Kidney (tissue), 14 donors: ENCODE data around the gene LCN6. TPM values are rescaled to one million over a fixed set of nuclear protein-coding genes. Genes with fewer than 3 reads are reported as not detected.
"Not testable (repeated sequence)": the region's sequence is repeated elsewhere in the genome, so short reads cannot be mapped to it uniquely, and the experiment has no call there.

Experiments used
- DNase-seq, 5 donors: peaks; one replicate each; pipeline ENCODE4 v3.0.0-alpha.2; 2013 to 2020
- FAIRE-seq: peaks from 2 replicates; lab custom pipeline; 2012; peaks lifted over from hg19 to GRCh38; lab: Jason Lieb, UNC
- H3K27ac ChIP-seq, 2 donors: one replicate each; pipeline ENCODE4 v1.7.0; 2013; ENCODE audit warnings: low read depth in 2 of 2, low read length in 2 of 2, inconsistent platforms in 1 of 2
- H3K27me3 ChIP-seq: one replicate; pipeline ENCODE4 v1.7.1; 2013; ENCODE audit warnings: low read length, inconsistent platforms; ENCODE audit not compliant: control insufficient read depth, insufficient read depth
- H3K36me3 ChIP-seq, 3 donors: one replicate each; pipeline versions ENCODE4 v1.7.0 to v1.7.1; 2013; ENCODE audit warnings: low read length in 3 of 3, control low read depth in 1 of 3, inconsistent platforms in 1 of 3; ENCODE audit not compliant: insufficient read depth in 3 of 3, control insufficient read depth in 2 of 3
- H3K4me1 ChIP-seq, 3 donors: one replicate each; pipeline versions ENCODE4 v1.7.0 to v1.7.1; 2013; ENCODE audit warnings: low read length in 3 of 3, inconsistent platforms in 1 of 3, low read depth in 1 of 3; ENCODE audit not compliant: control insufficient read depth in 2 of 3, insufficient read depth in 2 of 3
- H3K4me3 ChIP-seq, 3 donors: one replicate each; pipeline versions ENCODE4 v1.7.0 to v1.8.1; 2013; ENCODE audit warnings: low read length in 3 of 3, control low read depth in 1 of 3, inconsistent platforms in 1 of 3
- H3K9ac ChIP-seq, 3 donors: one replicate each; pipeline versions ENCODE4 v1.7.0 to v1.7.1; 2013; ENCODE audit warnings: low read length in 3 of 3, control low read depth in 1 of 3, inconsistent platforms in 1 of 3
- H3K9me3 ChIP-seq, 3 donors: one replicate each; pipeline versions ENCODE4 v1.7.0 to v1.7.1; 2013; ENCODE audit warnings: low read length in 3 of 3, control low read depth in 1 of 3, inconsistent platforms in 1 of 3; ENCODE audit not compliant: control insufficient read depth in 2 of 3, insufficient read depth in 1 of 3
- CTCF ChIP-seq: IDR thresholded peaks from 3 replicates; pipeline ENCODE4 v1.5.1; 2012; ENCODE audit warnings: mild to moderate bottlenecking, moderate library complexity, borderline replicate concordance; ENCODE audit not compliant: insufficient read depth; ENCODE audit errors: extremely low read depth
- intact Hi-C: fragments of 100-400 bp; cut with DNase I; formaldehyde crosslinking; loops from one replicate; pipeline ENCODE4 v1.11.1; 2022
- polyA plus RNA-seq: library from polyadenylated mRNA; stranded (reverse); fragments of 350-450 nt; fragmentation: Illumina TruSeq; extraction: RNeasy Lipid Tissue Mini Kit (QIAGEN cat#74804); gene quantifications from one replicate; pipeline ENCODE4 v1.2.3, GENCODE V29; 2014; ENCODE audit warnings: low read depth, low replicate concordance; ENCODE audit not compliant: insufficient read depth
- total RNA-seq: library from RNA; stranded (reverse); fragmentation: NEBNext Ultra II Directional; extraction: Animal tissue kit (Norgen Biotek cat#: 25700); gene quantifications from one replicate; pipeline ENCODE4 v1.2.1, GENCODE V29; 2021
- donor health status: control.
- donor health status: control.
- donor health status: control.
- donor health status: control.
- donor health status: control.
- donor health status: DM: yes; HTN: yes; CAD: no.
- donor health status: Normal renal cell carcinoma (clear cell type).

LCN6 gene
- total and polyA plus RNA-seq, 2 donors from 2014 or later = 16.0 TPM; not detected in 1

- peak overlapping the region; percentile 26 to 53 (median 34) for H3K4me3 ChIP-seq
- TF ChIP-seq CTCF = no peak
- no peak for FAIRE-seq
- intact Hi-C loops = no loop called here
- H3K4me1 ChIP-seq = peaks cover 0 to 24% (median 0%) of the 10 kb centered on the region in 3 donors
- peak overlapping the region; percentile 23 to 57 for H3K27ac ChIP-seq
- no peaks in the 10 kb centered on the region for H3K36me3 ChIP-seq
- peak overlapping the region in 2 of 3 donors; percentile 16 to 19 for H3K9ac ChIP-seq
- H3K27me3 ChIP-seq = no peaks in the 10 kb centered on the region
- no peaks in the 10 kb centered on the region for H3K9me3 ChIP-seq
- DNase-seq = peak in 1 of 5 donors; percentile 84
These were observed 35.4 kb downstream of the LCN6 start for GRCh38 chr9:136712690-136713544.

DNA sequence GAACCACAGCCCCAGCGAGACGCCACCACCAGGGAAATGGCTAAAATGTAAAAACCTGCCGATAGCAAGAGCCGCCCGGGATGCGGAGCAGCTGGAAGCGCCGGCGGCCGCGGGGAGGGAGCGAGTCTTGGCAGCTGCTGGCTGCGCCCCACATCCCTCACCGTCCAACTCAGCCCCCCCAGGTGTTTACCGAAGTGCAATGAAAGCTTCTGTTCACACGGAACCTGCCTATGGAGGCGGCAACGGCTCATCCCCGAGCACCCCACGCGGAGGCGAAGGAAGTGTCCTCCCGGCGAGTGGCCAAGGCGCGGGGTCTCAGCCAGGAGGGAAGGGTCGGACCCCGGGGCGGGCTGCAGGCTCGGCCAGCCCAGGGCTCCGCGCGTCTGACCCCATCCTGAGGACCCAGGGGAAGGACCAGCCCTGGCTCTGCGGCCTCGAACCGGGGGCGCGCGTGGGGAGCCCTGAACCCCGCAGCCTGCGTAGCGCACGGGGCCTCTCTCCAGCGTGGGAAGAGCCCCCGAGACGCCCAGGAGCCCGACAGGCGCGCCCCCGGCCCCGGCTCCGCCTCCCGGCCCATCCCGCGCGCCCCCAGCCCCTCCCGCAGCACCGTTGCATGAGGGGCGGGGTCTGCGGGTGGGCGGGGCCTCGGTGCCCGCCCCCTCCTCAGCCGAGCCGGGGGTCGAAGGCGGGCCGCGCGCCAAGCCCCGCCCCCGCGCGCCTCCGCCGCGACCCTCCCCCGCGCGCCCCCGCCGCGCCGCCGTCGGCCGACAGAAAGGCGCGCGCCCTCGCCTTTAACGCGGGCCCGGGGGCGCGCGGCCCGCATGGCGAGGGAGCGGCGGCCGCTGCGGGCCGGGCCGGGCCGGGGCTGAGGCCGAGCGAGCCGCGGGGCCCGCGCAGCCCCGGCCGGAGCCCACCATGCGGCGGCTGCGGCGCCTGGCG, 36.3 kb downstream of the LCN6 start, which contains the start of gene DIPK1B:
Gene DIPK1B (plus strand): TSS at position 822 of the 939 bp plus-strand sequence. CDS start 94 bp downstream, at position 916.
- Histone ChIP-seq H3K36me3 (no peaks in the 10 kb centered on the region), H3K9ac (peak within 1 kb of the TSS in 2 of 3 donors; percentile 16 to 19), H3K4me3 (peak within 1 kb of the TSS; percentile 26 to 53 (median 34)), H3K27me3 (no peaks in the 10 kb centered on the region), H3K9me3 (no peaks in the 10 kb centered on the region), H3K27ac (peak within 1 kb of the TSS; percentile 23 to 57), H3K4me1 (peaks cover 0 to 24% (median 0%) of the 10 kb centered on the region in 3 donors)
- FAIRE-seq (no peak), DNase-seq (peak in 4 of 5 donors; percentile 64 to 88 (median 75))
- intact Hi-C loops = no loop called here
- TF ChIP-seq CTCF = no peak

- H3K4me3 ChIP-seq, DNase-seq: not testable (repeated sequence)
These were observed 37.1 kb downstream of the LCN6 start for GRCh38 chr9:136711219-136711648.

More at GRCh38 chr9:136711219-136711648, 37.1 kb downstream of the LCN6 start:
- H3K27ac ChIP-seq, H3K36me3 ChIP-seq, H3K9ac ChIP-seq, FAIRE-seq, intact Hi-C loops, H3K9me3 ChIP-seq, H3K27me3 ChIP-seq: not testable (repeated sequence)
- peaks cover 0 to 24% (median 0%) of the 10 kb centered on the region in 3 donors for H3K4me1 ChIP-seq
